Measurements from ENCODE around the gene P3R3URF. TPM values are rescaled to one million over a fixed set of nuclear protein-coding genes. Genes with fewer than 3 reads are reported as not detected.

P3R3URF gene
- total RNA-seq = not detected in 2 replicates

GRCh38 chr1:46176211-46176865, at the start of gene P3R3URF:
P3R3URF (minus strand) TSS chr1:46176488; CDS start chr1:46176471, 17 bp downstream.

GRCh38 chr1:46197964-46198811, 21.9 kb upstream of the P3R3URF start, which contains the start of gene POMGNT1:
POMGNT1 (minus strand) TSS chr1:46198434; CDS start chr1:46197821, 613 bp downstream.

GRCh38 chr1:46174448-46175231, 1.6 kb downstream of the P3R3URF start, which contains the start of gene TSPAN1:
TSPAN1 (plus strand) TSS chr1:46175087; CDS start chr1:46181108, 6,021 bp downstream.

GRCh38 chr1:46132529-46133180, 43.6 kb downstream of the P3R3URF start, which contains the start of gene PIK3R3:
PIK3R3 (minus strand) TSS chr1:46132629; CDS start chr1:46131952, 677 bp downstream.

Small RNA genes lying within 50 kb of the gene (small RNA-seq; reads per million reads assigned to genes)
- gene AL672043.1 (ENCODE audit: low replicate concordance) = not detected

Other genes starting within 250 kb of the P3R3URF start
- 1.3 and 3.3 TPM in 2 replicates for gene PIK3R3, start 43.9 kb downstream of the P3R3URF start, total RNA-seq
- 0.86 and 1.8 TPM in 2 replicates for gene TSPAN1, start 1.4 kb downstream of the P3R3URF start, total RNA-seq
- gene POMGNT1, start 21.9 kb upstream of the P3R3URF start, total RNA-seq = 54.1 and 98.2 TPM in 2 replicates
- gene LURAP1, start 26.8 kb upstream of the P3R3URF start, total RNA-seq = 0.22 and 1.4 TPM in 2 replicates
- gene RAD54L, start 71.3 kb upstream of the P3R3URF start, total RNA-seq = 0.22 and 9.3 TPM in 2 replicates
- 88.2 and 142 TPM in 2 replicates for gene LRRC41, start 127.1 kb upstream of the P3R3URF start, total RNA-seq
- 243 and 593 TPM in 2 replicates for gene UQCRH, start 127.2 kb upstream of the P3R3URF start, total RNA-seq
- 20.0 and 22.5 TPM in 2 replicates for gene NSUN4, start 164.3 kb upstream of the P3R3URF start, total RNA-seq
- 0.72 and 0.88 TPM in 2 replicates for gene FAAH, start 217.8 kb upstream of the P3R3URF start, total RNA-seq

Measured in placental pericyte (primary cell).